Fibroblast of upper back skin (primary cell): Measurements from ENCODE around the gene SLC4A4.
A peak's percentile ranks its signal among the peaks of the same experiment; 100 is the strongest.

ENCODE experiments used
- DNase-seq: peaks from one replicate; pipeline ENCODE4 v3.0.0-alpha.2; 2013

The SLC4A4 gene

DNA sequence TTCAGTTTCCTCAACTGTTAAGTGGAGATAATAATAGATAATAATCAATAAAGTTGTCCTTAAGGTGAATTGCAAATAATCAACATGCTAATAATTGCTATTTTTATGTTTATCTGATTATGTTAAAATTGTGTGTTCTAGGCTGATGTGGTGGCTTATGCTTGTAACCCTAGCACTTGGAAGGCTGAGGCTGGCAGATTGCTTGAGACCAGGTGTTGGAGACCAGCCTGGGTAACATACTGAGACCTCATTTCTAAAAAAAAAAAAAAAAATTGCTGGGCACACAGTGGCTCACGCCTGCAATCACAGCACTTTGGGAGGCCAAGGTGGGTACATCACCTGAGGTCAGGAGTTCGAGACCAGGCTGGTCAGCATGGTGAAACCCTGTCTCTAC is 269.9 kb downstream of the SLC4A4 start:
- no peak for DNase-seq

DNA sequence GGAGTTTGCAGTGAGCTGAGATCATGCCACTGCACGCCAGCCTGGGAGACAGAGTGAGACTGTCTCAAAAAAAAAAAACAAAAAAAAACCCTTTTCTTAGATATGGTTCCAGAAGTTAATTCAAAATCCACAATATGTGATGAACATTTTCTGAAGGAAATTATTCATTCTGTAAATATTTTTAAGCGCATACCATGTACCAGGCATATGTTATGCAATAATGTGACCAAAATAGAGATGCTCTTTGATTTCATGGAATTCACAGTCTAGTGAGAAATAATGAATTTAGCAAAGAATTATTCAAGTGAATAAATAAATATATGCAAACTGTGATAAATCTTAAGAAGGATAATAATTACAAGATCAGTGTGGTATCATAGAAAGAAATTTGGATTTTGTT is 270.3 kb downstream of the SLC4A4 start:
- peak; percentile 4 for DNase-seq

DNA sequence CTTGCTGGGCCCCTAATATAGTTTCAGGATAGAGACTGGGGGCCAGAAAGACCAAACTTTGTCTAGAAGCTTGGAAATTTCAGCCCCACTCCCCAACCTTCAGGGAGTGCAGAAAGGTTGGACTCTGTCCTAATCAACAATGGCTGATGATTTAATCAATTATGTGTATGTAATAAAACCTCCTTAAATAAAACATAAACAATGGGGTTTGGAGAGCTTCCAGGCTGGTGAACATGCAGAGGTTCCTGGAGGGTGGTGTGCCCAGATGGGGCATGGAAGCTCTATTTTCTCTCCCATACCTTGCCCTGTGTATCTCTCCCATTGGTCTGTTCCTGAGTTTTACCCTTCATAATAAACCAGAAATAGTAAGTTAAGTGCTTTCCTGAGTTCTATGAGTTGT is 270.8 kb downstream of the SLC4A4 start:
- DNase-seq: no peak

DNA sequence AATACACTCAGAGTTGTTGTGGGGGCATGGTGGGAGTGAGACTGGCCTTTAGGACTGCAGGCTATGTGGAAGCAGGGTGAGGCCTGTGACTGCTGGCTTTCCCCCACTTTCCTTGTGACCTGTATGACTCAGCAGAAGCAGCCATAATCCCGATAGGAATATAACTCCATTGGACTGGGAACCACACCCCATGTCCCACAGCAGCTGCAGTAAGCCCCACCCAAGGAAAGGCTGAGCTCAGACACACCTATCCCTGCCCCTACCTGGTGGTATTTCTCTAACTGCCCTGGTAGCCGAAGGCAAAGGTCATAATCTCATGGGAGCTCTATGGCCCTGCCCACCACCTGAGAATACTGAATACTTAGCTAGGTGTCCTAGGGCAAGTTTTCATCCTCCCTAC is 275.8 kb downstream of the SLC4A4 start:
- no peak for DNase-seq

DNA sequence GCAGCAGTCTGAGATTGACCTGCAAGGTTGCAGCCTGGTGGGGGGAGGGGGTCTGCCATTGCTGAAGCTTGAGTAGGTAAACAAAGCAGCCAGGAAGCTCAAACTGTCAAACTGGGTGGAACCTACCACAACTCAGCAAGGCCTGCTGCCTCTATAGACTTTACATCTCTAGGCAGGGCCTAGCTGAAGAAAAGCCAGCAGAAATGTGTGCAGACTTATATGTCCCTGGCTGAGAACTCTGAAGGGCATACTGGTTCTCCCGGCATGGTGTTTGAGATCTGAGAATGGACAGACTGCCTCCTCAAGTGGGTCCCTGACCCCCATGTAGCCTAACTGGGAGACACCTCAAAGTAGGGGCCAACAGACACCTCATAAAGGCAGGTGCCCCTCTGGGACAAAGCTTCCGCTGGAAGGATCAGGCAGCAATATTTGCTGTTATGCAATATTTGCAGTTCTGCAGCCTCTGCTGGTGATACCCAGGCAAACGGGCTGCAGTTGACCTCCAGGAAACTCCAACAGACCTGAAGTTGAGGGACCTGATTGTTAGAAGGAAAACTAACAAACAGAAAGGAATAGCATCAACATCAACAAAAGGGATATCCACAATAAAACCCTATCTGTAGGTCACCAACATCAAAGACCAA is 277.5 kb downstream of the SLC4A4 start:
- no peak for DNase-seq
